ENCODE results near the gene BLOC1S6. TPM values are rescaled to one million over a fixed set of nuclear protein-coding genes. Genes with fewer than 3 reads are reported as not detected.

Gene BLOC1S6
- total RNA-seq, 2 experiments from 2014 or later: 68.5 TPM

DNA sequence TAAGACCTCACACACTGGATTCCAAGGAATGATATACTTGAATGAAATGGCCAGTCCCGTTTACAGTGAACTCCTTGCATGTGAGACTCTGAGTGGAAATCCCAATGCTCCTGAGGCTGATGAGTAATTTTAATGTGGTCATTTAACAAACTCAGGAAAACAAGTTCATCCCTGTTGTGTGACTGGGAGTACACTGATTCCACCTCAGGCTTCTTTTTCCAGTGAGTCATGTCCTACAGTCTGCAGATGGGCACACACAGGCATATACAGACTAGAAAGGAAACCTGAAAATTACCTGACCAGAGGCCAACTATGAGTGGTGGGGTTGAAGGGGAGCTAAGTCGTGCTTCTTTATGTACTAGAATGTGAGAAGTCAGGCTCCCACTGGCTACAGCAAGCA, 53.4 kb downstream of the BLOC1S6 start:
- Histone ChIP-seq H3K27me3 (ENCODE audit: control insufficient read depth in 1 of 2, insufficient read depth in 2 of 2, low read length in 2 of 2) (no peaks in the 10 kb centered on the region), H3K4me1 (ENCODE audit: insufficient read depth, low read length) (peaks cover 61% of the 10 kb centered on the region), H3K9me3 (ENCODE audit: control insufficient read depth in 1 of 2, insufficient read depth in 1 of 2, low read length in 2 of 2) (no peaks in the 10 kb centered on the region), H3K4me3 (ENCODE audit: low read length) (no peak overlapping the region), H3K27ac (ENCODE audit: low read depth in 1 of 2, low read length in 2 of 2) (no peak overlapping the region), H3K36me3 (ENCODE audit: insufficient read depth, low read length) (peaks cover 10% of the 10 kb centered on the region)
- H3K36me3 Mint-ChIP-seq (ENCODE audit: low read depth): peaks cover 34% of the 10 kb centered on the region
- H3K4me3 Mint-ChIP-seq: no peak overlapping the region
- peak in 1 of 14 experiments; percentile 34 for DNase-seq
- ChIA-PET CTCF (no interaction called here), POLR2A (interaction anchor here (1.2 kb wide), 1 partner anchor 54 kb away, joined by 3 read pairs; no protein-coding TSS in a partner anchor)
- TF ChIP-seq, protein P1, sequence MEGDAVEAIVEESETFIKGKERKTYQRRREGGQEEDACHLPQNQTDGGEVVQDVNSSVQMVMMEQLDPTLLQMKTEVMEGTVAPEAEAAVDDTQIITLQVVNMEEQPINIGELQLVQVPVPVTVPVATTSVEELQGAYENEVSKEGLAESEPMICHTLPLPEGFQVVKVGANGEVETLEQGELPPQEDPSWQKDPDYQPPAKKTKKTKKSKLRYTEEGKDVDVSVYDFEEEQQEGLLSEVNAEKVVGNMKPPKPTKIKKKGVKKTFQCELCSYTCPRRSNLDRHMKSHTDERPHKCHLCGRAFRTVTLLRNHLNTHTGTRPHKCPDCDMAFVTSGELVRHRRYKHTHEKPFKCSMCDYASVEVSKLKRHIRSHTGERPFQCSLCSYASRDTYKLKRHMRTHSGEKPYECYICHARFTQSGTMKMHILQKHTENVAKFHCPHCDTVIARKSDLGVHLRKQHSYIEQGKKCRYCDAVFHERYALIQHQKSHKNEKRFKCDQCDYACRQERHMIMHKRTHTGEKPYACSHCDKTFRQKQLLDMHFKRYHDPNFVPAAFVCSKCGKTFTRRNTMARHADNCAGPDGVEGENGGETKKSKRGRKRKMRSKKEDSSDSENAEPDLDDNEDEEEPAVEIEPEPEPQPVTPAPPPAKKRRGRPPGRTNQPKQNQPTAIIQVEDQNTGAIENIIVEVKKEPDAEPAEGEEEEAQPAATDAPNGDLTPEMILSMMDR (IDR thresholded peaks at IDR 0.05): no peak
- peak overlapping the region; percentile 14 for H3K27ac Mint-ChIP-seq
- H3K9me3 Mint-ChIP-seq: no peaks in the 10 kb centered on the region
- intact Hi-C loops (cut with DNase I, micrococcal nuclease): no loop called here
- no peaks in the 10 kb centered on the region for H3K27me3 Mint-ChIP-seq
- peaks cover 82% of the 10 kb centered on the region for H3K4me1 Mint-ChIP-seq (ENCODE audit: low read depth)
- ATAC-seq (ENCODE audit: poor library complexity): no peak

DNA sequence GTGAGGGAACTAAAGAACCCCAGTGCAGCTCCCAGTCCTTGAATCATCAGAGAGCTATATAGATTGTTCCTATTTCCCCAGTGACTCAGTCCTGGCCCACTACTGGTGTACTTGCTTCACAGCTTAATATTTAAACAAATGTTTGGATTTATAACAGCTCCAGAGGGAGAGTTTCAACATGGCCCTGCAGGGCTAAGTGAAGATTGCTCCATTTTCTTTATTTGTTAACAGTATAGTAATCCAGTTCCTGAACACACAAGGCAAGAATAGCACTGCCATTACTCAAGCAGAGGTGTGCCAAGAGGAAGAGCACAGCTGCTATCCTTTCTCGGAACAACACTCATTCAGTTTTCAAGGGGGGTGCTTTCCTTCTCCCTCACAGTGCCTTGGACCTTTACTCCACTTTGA, 54.2 kb downstream of the BLOC1S6 start:
- POLR2A ChIA-PET: no interaction called here
- Histone ChIP-seq H3K9me3 (ENCODE audit: control insufficient read depth in 1 of 2, insufficient read depth in 1 of 2, low read length in 2 of 2) (no peaks in the 10 kb centered on the region), H3K4me1 (ENCODE audit: insufficient read depth, low read length) (peaks cover 60% of the 10 kb centered on the region), H3K36me3 (ENCODE audit: insufficient read depth, low read length) (peaks cover 11% of the 10 kb centered on the region), H3K27me3 (ENCODE audit: control insufficient read depth in 1 of 2, insufficient read depth in 2 of 2, low read length in 2 of 2) (no peaks in the 10 kb centered on the region), H3K4me3 (ENCODE audit: low read length) (no peak overlapping the region), H3K27ac (ENCODE audit: low read depth in 1 of 2, low read length in 2 of 2) (no peak overlapping the region)
- intact Hi-C loops (cut with DNase I, micrococcal nuclease): no loop called here
- ATAC-seq (ENCODE audit: poor library complexity): no peak
- TF ChIP-seq, protein P1 (IDR thresholded peaks at IDR 0.05): no peak
- CTCF ChIA-PET: no interaction called here
- peaks cover 86% of the 10 kb centered on the region for H3K4me1 Mint-ChIP-seq (ENCODE audit: low read depth)
- H3K9me3 Mint-ChIP-seq: no peaks in the 10 kb centered on the region
- H3K36me3 Mint-ChIP-seq (ENCODE audit: low read depth): peaks cover 35% of the 10 kb centered on the region
- no peak overlapping the region for H3K4me3 Mint-ChIP-seq
- H3K27ac Mint-ChIP-seq: no peak overlapping the region
- no peaks in the 10 kb centered on the region for H3K27me3 Mint-ChIP-seq
- peak in 2 of 14 experiments; percentile 30 to 42 for DNase-seq

DNA sequence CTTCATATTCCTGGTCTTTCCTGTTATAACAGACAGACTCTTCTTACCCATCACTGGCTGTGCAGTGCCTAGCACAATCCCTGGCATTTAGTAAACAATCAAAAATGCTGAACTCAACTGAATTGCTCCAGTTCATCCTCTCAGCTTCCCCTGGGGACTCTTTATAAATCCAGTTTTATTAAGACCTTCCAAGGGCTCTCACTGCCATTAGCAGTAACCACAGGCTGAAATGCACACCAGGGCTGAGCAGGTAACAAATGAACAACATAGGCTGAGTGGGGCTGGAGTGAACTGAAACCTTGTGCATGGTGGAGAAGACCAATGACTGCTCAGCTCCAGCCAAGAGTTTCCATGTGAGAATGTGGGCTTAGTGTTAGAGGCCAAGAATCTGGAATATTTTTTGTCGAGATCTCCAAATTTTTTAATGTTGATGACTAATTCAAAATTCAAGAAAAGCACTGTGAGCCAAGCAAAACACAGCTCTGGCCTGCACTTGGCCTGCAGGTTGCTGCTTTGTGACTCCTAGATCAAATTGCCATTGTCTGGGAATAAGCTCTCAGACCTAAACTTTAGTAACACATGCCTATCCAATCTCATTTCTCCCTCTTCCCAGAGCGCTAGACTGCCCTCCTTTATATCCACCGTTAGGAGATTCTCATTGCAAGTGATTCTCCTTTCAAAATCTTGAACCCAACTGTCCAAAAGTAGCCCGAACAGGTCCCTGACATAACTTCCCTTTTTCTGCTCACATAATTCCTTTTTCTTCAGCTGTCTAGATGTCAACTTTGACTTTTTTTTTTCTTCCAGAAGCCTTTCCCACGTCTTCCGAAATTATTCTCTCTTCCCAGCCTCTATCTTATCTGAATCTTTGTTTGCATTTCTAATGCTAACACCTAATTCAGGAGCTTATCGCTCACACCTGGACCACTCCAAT, 55.1 kb downstream of the BLOC1S6 start:
- no peak overlapping the region for H3K27ac ChIP-seq (ENCODE audit: low read depth in 1 of 2, low read length in 2 of 2)
- POLR2A ChIA-PET: no interaction called here

More for the DNA sequence above, 55.1 kb downstream of the BLOC1S6 start:
- Mint-ChIP-seq H3K9me3 (no peaks in the 10 kb centered on the region), H3K4me1 (ENCODE audit: low read depth) (peaks cover 85% of the 10 kb centered on the region), H3K36me3 (ENCODE audit: low read depth) (peaks cover 35% of the 10 kb centered on the region), H3K4me3 (no peak overlapping the region), H3K27me3 (no peaks in the 10 kb centered on the region), H3K27ac (no peak overlapping the region)
- no peak for ATAC-seq (ENCODE audit: poor library complexity)
- CTCF ChIA-PET: no interaction called here
- TF ChIP-seq, protein P1 (IDR thresholded peaks at IDR 0.05): no peak
- Histone ChIP-seq H3K4me3 (ENCODE audit: low read length) (no peak overlapping the region), H3K36me3 (ENCODE audit: insufficient read depth, low read length) (peaks cover 11% of the 10 kb centered on the region), H3K27me3 (ENCODE audit: control insufficient read depth in 1 of 2, insufficient read depth in 2 of 2, low read length in 2 of 2) (no peaks in the 10 kb centered on the region), H3K4me1 (ENCODE audit: insufficient read depth, low read length) (peaks cover 51% of the 10 kb centered on the region), H3K9me3 (ENCODE audit: control insufficient read depth in 1 of 2, insufficient read depth in 1 of 2, low read length in 2 of 2) (no peaks in the 10 kb centered on the region)
- no peak for DNase-seq
- intact Hi-C loops (cut with DNase I, micrococcal nuclease): no loop called here
